Endothelial cell of umbilical vein (primary cell): Measurements from ENCODE around the gene NATD1.

Source experiments
- EZH2 ChIP-seq: IDR thresholded peaks from 2 replicates; pipeline ENCODE4 v1.6.1; 2012; ENCODE audit warnings: borderline replicate concordance, low read depth, mild to moderate bottlenecking, moderate library complexity, low read length, inconsistent platforms; ENCODE audit not compliant: severe bottlenecking
- FOS ChIP-seq: IDR thresholded peaks from 2 replicates; pipeline ENCODE4 v1.6.1; 2011; ENCODE audit warnings: mild to moderate bottlenecking, low read length, moderate library complexity, borderline replicate concordance; ENCODE audit not compliant: insufficient read depth
- JUN ChIP-seq: IDR thresholded peaks from 2 replicates; pipeline ENCODE4 v1.6.1; 2011; ENCODE audit warnings: borderline replicate concordance, low read depth; ENCODE audit not compliant: insufficient read length, insufficient read depth
- MYC ChIP-seq: IDR thresholded peaks from one replicate; pipeline ENCODE4 v1.6.1; 2011; ENCODE audit warnings: mild to moderate bottlenecking, low read depth, low read length
- POLR2A ChIP-seq: IDR thresholded peaks from 2 replicates; pipeline ENCODE4 v1.6.1; 2012; ENCODE audit warnings: low read depth, mild to moderate bottlenecking, control low read depth, low read length
- POLR2AphosphoS5 ChIP-seq: IDR thresholded peaks from 2 replicates; pipeline ENCODE4 v1.6.1; 2012; ENCODE audit warnings: low read depth, mild to moderate bottlenecking, control low read depth, low read length, moderate library complexity; ENCODE audit not compliant: insufficient read depth
- TF ChIP-seq, protein P1 (sequence below), 2 donors: IDR thresholded peaks; 1 replicate in 1 of 2; 2 replicates in 1 of 2; pipeline ENCODE4 v1.5.1; 2011; ENCODE audit warnings: low read length in 2 of 2, mild to moderate bottlenecking in 2 of 2, moderate library complexity in 2 of 2, control low read depth in 1 of 2, inconsistent platforms in 1 of 2, low read depth in 1 of 2; ENCODE audit not compliant: insufficient read depth in 1 of 2; ENCODE audit errors: extremely low read depth in 1 of 2
- TF ChIP-seq, protein P2 (sequence below): IDR thresholded peaks from 2 replicates; pipeline ENCODE4 v1.6.1; 2011; ENCODE audit not compliant: insufficient read depth, insufficient read length

DNA sequence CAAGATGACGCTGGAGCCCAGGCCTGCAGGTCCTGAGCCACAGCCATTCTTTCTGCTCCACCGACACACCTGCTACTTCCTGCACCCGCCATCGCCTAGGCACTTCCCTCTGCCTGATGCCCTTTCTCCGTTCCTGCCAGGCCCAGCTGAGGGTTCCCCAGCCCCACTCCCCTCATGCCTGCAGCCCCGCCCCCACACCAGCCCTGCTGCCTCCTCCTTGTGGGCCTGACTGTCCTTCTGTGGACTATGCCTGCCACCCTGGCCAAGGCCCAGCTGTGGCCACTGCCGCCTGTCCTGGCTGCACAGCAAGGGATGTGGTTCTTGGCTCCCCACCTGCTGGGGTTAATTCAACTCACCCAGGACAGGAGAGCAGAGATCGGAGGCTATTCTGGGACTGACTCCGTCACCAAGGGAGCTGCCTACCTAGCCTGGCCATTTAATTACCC, 7.5 kb downstream of the NATD1 start:
- TF ChIP-seq, protein P1, sequence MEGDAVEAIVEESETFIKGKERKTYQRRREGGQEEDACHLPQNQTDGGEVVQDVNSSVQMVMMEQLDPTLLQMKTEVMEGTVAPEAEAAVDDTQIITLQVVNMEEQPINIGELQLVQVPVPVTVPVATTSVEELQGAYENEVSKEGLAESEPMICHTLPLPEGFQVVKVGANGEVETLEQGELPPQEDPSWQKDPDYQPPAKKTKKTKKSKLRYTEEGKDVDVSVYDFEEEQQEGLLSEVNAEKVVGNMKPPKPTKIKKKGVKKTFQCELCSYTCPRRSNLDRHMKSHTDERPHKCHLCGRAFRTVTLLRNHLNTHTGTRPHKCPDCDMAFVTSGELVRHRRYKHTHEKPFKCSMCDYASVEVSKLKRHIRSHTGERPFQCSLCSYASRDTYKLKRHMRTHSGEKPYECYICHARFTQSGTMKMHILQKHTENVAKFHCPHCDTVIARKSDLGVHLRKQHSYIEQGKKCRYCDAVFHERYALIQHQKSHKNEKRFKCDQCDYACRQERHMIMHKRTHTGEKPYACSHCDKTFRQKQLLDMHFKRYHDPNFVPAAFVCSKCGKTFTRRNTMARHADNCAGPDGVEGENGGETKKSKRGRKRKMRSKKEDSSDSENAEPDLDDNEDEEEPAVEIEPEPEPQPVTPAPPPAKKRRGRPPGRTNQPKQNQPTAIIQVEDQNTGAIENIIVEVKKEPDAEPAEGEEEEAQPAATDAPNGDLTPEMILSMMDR (IDR thresholded peaks at IDR 0.05; ENCODE audit: extremely low read depth in 1 of 2, insufficient read depth in 1 of 2, low read depth in 1 of 2, low read length in 2 of 2) = no peak
- no peak for TF ChIP-seq POLR2AphosphoS5
- TF ChIP-seq POLR2A = no peak
- TF ChIP-seq, protein P2, sequence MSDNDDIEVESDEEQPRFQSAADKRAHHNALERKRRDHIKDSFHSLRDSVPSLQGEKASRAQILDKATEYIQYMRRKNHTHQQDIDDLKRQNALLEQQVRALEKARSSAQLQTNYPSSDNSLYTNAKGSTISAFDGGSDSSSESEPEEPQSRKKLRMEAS = no peak
- no peak for TF ChIP-seq EZH2
- TF ChIP-seq MYC = no peak
- TF ChIP-seq JUN = no peak
- no peak for TF ChIP-seq FOS
